Breast epithelium (tissue), 4 donors: ENCODE data around the gene CXCR6. TPM values are rescaled to one million over a fixed set of nuclear protein-coding genes. Genes with fewer than 3 reads are reported as not detected.

Source experiments
- DNase-seq, 2 donors: peaks; one replicate each; pipeline ENCODE4 v3.0.0-alpha.2; 2019; ENCODE audit warnings: low spot score in 2 of 2
- H3K27ac ChIP-seq, 2 donors: fragments of 200-600 bp; sonication (generic) in 1 of 2; one replicate each; pipeline ENCODE4 v1.5.1; 2016 to 2019; ENCODE audit warnings: mild to moderate bottlenecking in 1 of 2
- H3K27me3 ChIP-seq, 2 donors: fragments of 200-600 bp; sonication (generic) in 1 of 2; one replicate each; pipeline versions ENCODE4 v1.5.1 to v1.6.0; 2017 to 2019; ENCODE audit warnings: control low read depth in 1 of 2, mild to moderate bottlenecking in 1 of 2
- H3K36me3 ChIP-seq: fragments of 200-600 bp; one replicate; pipeline ENCODE4 v1.5.1; 2019
- H3K4me1 ChIP-seq, 2 donors: fragments of 200-600 bp; sonication (generic); one replicate each; pipeline ENCODE4 v1.5.1; 2016 to 2019; ENCODE audit warnings: control low read depth in 1 of 2
- H3K4me3 ChIP-seq, 3 donors: fragments of 200-600 bp; sonication (generic); 1 replicate in 2 of 3; 2 replicates in 1 of 3; pipeline ENCODE4 v1.5.1; 2016 to 2019; ENCODE audit warnings: mild to moderate bottlenecking in 3 of 3, moderate library complexity in 2 of 3
- H3K9me3 ChIP-seq, 2 donors: fragments of 200-600 bp; sonication (generic) in 1 of 2; one replicate each; pipeline ENCODE4 v1.5.1; 2016 to 2019; ENCODE audit warnings: control low read depth in 1 of 2
- CTCF ChIP-seq, 3 donors: fragments of 450-650 bp; IDR thresholded peaks; one replicate each; pipeline ENCODE4 v1.5.1; 2016 to 2017; ENCODE audit warnings: antibody characterized with exemption in 3 of 3, mild to moderate bottlenecking in 3 of 3, moderate library complexity in 3 of 3
- POLR2A ChIP-seq: fragments of 450-650 bp; IDR thresholded peaks from one replicate; pipeline ENCODE4 v1.6.1; 2016; ENCODE audit warnings: antibody characterized with exemption, mild to moderate bottlenecking, moderate library complexity
- POLR2AphosphoS5 ChIP-seq, 3 donors: sonication (generic); formaldehyde crosslinking; IDR thresholded peaks; one replicate each; pipeline ENCODE4 v1.6.1; 2017; ENCODE audit warnings: antibody characterized with exemption in 3 of 3
- intact Hi-C: fragments of 100-400 bp; cut with DNase I; formaldehyde crosslinking; loops from one replicate; pipeline ENCODE4 v1.15.1; 2023; ENCODE audit warnings: low total_unique reads
- total RNA-seq, 3 donors: library from RNA; depleted of rRNA; stranded (reverse); fragments of >200 nt; gene quantifications; one replicate each; pipeline ENCODE4 v1.1.0, GENCODE V29; 2016

The CXCR6 gene
- total RNA-seq, 3 donors from 2014 or later, result 0.64 to 4.5 (median 4.3) TPM

- no peak overlapping the region for H3K4me3 ChIP-seq
- H3K36me3 ChIP-seq, result peaks cover 23% of the 10 kb centered on the region
- no peak overlapping the region for H3K27ac ChIP-seq
- no peaks in the 10 kb centered on the region for H3K9me3 ChIP-seq
- no peaks in the 10 kb centered on the region for H3K27me3 ChIP-seq
- intact Hi-C loops, result no loop called here
- no peaks in the 10 kb centered on the region for H3K4me1 ChIP-seq
- DNase-seq, result no peak
- no peak for TF ChIP-seq CTCF (IDR thresholded peaks at IDR 0.05)
- no peak for TF ChIP-seq POLR2AphosphoS5 (IDR thresholded peaks at IDR 0.05)
- no peak for TF ChIP-seq POLR2A
Observed at GRCh38 chr3:45965253-45965652, 22.0 kb downstream of the CXCR6 start.

- Histone ChIP-seq H3K27ac (no peak overlapping the region), H3K4me3 (no peak overlapping the region), H3K9me3 (no peaks in the 10 kb centered on the region), H3K4me1 (no peaks in the 10 kb centered on the region), H3K36me3 (peaks cover 23% of the 10 kb centered on the region), H3K27me3 (no peaks in the 10 kb centered on the region)
- DNase-seq, result no peak
- TF ChIP-seq POLR2AphosphoS5 (IDR thresholded peaks at IDR 0.05) (no peak), POLR2A (no peak), CTCF (IDR thresholded peaks at IDR 0.05) (no peak)
- intact Hi-C loops, result no loop called here
Observed at GRCh38 chr3:45965653-45966052, 22.4 kb downstream of the CXCR6 start.

- H3K36me3 ChIP-seq, result peaks cover 23% of the 10 kb centered on the region
- no peaks in the 10 kb centered on the region for H3K4me1 ChIP-seq
- H3K27me3 ChIP-seq, result no peaks in the 10 kb centered on the region
- no peak overlapping the region for H3K27ac ChIP-seq
- intact Hi-C loops, result no loop called here
- no peak for DNase-seq
- H3K4me3 ChIP-seq, result no peak overlapping the region
- H3K9me3 ChIP-seq, result no peaks in the 10 kb centered on the region
- no peak for TF ChIP-seq POLR2AphosphoS5 (IDR thresholded peaks at IDR 0.05)
- TF ChIP-seq CTCF (IDR thresholded peaks at IDR 0.05), result no peak
- no peak for TF ChIP-seq POLR2A
Observed at GRCh38 chr3:45966371-45966791, 23.1 kb downstream of the CXCR6 start.

GRCh38 chr3:45966950-45967640 lies 23.8 kb downstream of the CXCR6 start:
- H3K4me3 ChIP-seq, result no peak overlapping the region
- TF ChIP-seq CTCF (IDR thresholded peaks at IDR 0.05) (no peak), POLR2A (no peak), POLR2AphosphoS5 (IDR thresholded peaks at IDR 0.05) (no peak)
- H3K36me3 ChIP-seq, result peaks cover 18% of the 10 kb centered on the region
- no peaks in the 10 kb centered on the region for H3K9me3 ChIP-seq
- peak overlapping the region in 1 of 2 donors; percentile 44 for H3K27ac ChIP-seq
- H3K4me1 ChIP-seq, result no peaks in the 10 kb centered on the region
- no peak for DNase-seq
- no peaks in the 10 kb centered on the region for H3K27me3 ChIP-seq
- intact Hi-C loops, result no loop called here

DNA sequence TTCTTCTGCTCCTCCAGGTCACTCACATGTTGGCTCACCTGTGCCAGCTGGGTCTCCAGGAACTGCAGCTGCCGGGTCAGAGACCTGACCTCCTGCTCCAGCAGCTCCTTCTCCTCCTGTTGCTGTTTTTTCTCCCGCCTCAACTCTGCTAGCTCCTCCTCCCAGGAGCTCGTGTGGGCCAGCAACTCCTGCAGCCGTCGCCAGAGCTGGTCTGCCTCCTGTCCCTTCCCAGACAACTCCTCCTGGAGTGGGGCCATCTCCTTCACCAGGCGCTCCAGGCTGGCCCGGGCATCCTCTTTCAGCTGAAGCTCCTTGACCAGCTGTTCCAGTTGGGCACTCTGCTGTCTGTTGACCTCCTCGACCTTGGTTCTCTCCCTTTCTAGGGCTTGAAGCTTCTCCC lies 24.5 kb downstream of the CXCR6 start:
- H3K36me3 ChIP-seq, result peaks cover 11% of the 10 kb centered on the region
- H3K4me1 ChIP-seq, result no peaks in the 10 kb centered on the region
- intact Hi-C loops, result no loop called here
- H3K27me3 ChIP-seq, result no peaks in the 10 kb centered on the region
- peak overlapping the region in 1 of 2 donors; percentile 44 for H3K27ac ChIP-seq
- DNase-seq, result no peak
- H3K9me3 ChIP-seq, result no peaks in the 10 kb centered on the region
- TF ChIP-seq CTCF (IDR thresholded peaks at IDR 0.05) (no peak), POLR2AphosphoS5 (IDR thresholded peaks at IDR 0.05) (no peak), POLR2A (no peak)
- H3K4me3 ChIP-seq, result no peak overlapping the region
